Measurements from ENCODE around the gene EID2. TPM values are rescaled to one million over a fixed set of nuclear protein-coding genes. Genes with fewer than 3 reads are reported as not detected.

EID2 gene
- total RNA-seq, 6 experiments from 2014 or later = 4.3 to 7.6 (median 5.4) TPM

- ATAC-seq (no peak), DNase-seq (no peak)
- WGBS (ENCODE audit: insufficient coverage, low coverage, low lambda C conversion rate, missing lambda C conversion rate) = 33% methylated on average over 4 of the region's 4 CpGs
- H3K9me3 ChIP-seq = no peaks in the 10 kb centered on the region
- no peak overlapping the region for H3K27ac ChIP-seq
- no peaks in the 10 kb centered on the region for H3K36me3 ChIP-seq
- no peaks in the 10 kb centered on the region for H3K4me1 ChIP-seq
- no peaks in the 10 kb centered on the region for H3K27me3 ChIP-seq
- no peak for TF ChIP-seq POLR2A (IDR thresholded peaks at IDR 0.05)
- no peak for TF ChIP-seq CTCF (IDR thresholded peaks at IDR 0.05)
- intact Hi-C loops (cut with DNase I) = no loop called here
- no peak overlapping the region for H3K4me3 ChIP-seq
Observed at GRCh38 chr19:39582442-39582841, 42.5 kb upstream of the EID2 start.

- intact Hi-C loops (cut with DNase I) = no loop called here
- TF ChIP-seq CTCF (IDR thresholded peaks at IDR 0.05) (no peak), POLR2A (IDR thresholded peaks at IDR 0.05) (no peak)
- H3K4me3 ChIP-seq = no peak overlapping the region
- WGBS (ENCODE audit: insufficient coverage, low coverage, low lambda C conversion rate, missing lambda C conversion rate) = 40% methylated on average over 3 of the region's 3 CpGs
- H3K27me3 ChIP-seq = no peaks in the 10 kb centered on the region
- no peak for DNase-seq
- no peaks in the 10 kb centered on the region for H3K9me3 ChIP-seq
- no peak for ATAC-seq
- no peaks in the 10 kb centered on the region for H3K4me1 ChIP-seq
- H3K27ac ChIP-seq = no peak overlapping the region
- H3K36me3 ChIP-seq = no peaks in the 10 kb centered on the region
Observed at GRCh38 chr19:39568604-39569003, 28.6 kb upstream of the EID2 start.

- H3K4me3 ChIP-seq = no peak overlapping the region
- H3K4me1 ChIP-seq = no peaks in the 10 kb centered on the region
- no peak for ATAC-seq
- DNase-seq = no peak
- TF ChIP-seq POLR2A (IDR thresholded peaks at IDR 0.05) (no peak), CTCF (IDR thresholded peaks at IDR 0.05) (no peak)
- intact Hi-C loops (cut with DNase I) = no loop called here
- no peaks in the 10 kb centered on the region for H3K36me3 ChIP-seq
- H3K27me3 ChIP-seq = no peaks in the 10 kb centered on the region
- no peak overlapping the region for H3K27ac ChIP-seq
- 44% methylated on average over 3 of the region's 3 CpGs for WGBS (ENCODE audit: insufficient coverage, low coverage, low lambda C conversion rate, missing lambda C conversion rate)
- H3K9me3 ChIP-seq = no peaks in the 10 kb centered on the region
Observed at GRCh38 chr19:39566064-39566463, 26.1 kb upstream of the EID2 start.

GRCh38 chr19:39563408-39563807 lies 23.4 kb upstream of the EID2 start:
- no peak for ATAC-seq

More at GRCh38 chr19:39563408-39563807, 23.4 kb upstream of the EID2 start:
- no peaks in the 10 kb centered on the region for H3K36me3 ChIP-seq
- intact Hi-C loops (cut with DNase I) = no loop called here
- no CpG with 5 or more reads among the region's 2 CpGs for WGBS (ENCODE audit: insufficient coverage, low coverage, low lambda C conversion rate, missing lambda C conversion rate)
- H3K4me1 ChIP-seq = peaks cover 0 to 1% (median 0%) of the 10 kb centered on the region in 4 donors
- no peak for DNase-seq
- H3K4me3 ChIP-seq = no peak overlapping the region
- TF ChIP-seq POLR2A (IDR thresholded peaks at IDR 0.05) (no peak), CTCF (IDR thresholded peaks at IDR 0.05) (no peak)
- no peaks in the 10 kb centered on the region for H3K27me3 ChIP-seq
- no peaks in the 10 kb centered on the region for H3K9me3 ChIP-seq
- H3K27ac ChIP-seq = no peak overlapping the region
